ENCODE measurements around the gene BRINP2.
"Not testable (repeated sequence)": the region's sequence is repeated elsewhere in the genome, so short reads cannot be mapped to it uniquely, and the experiment has no call there.

Gene BRINP2

GRCh38 chr1:177315761-177316160, 145.0 kb downstream of the BRINP2 start:
- DNase-seq (ENCODE audit: low read depth in 2 of 2) = no peak

GRCh38 chr1:177321434-177321833, 150.7 kb downstream of the BRINP2 start:
- not testable (repeated sequence) for DNase-seq (ENCODE audit: low read depth in 2 of 2)

GRCh38 chr1:177328251-177328650, 157.5 kb downstream of the BRINP2 start:
- no peak for DNase-seq (ENCODE audit: low read depth in 2 of 2)

GRCh38 chr1:177329871-177330270, 159.1 kb downstream of the BRINP2 start:
- no peak for DNase-seq (ENCODE audit: low read depth in 2 of 2)

Data from activated CD4-positive, alpha-beta T cell treated with anti-CD3 and anti-CD28 coated beads for 24 hours (primary cell).